ENCODE results near the gene ZNF618.
"Not testable (repeated sequence)": the region's sequence is repeated elsewhere in the genome, so short reads cannot be mapped to it uniquely, and the experiment has no call there.

ZNF618 gene

GRCh38 chr9:114034661-114035062 is 158.6 kb downstream of the ZNF618 start:
- Mint-ChIP-seq H3K4me1 (ENCODE audit: low read depth) (no peaks in the 10 kb centered on the region), H3K36me3 (ENCODE audit: low read depth) (no peaks in the 10 kb centered on the region), H3K27ac (no peak overlapping the region), H3K9me3 (no peaks in the 10 kb centered on the region), H3K27me3 (no peaks in the 10 kb centered on the region), H3K4me3 (no peak overlapping the region)

- Mint-ChIP-seq H3K4me3 (no peak overlapping the region), H3K4me1 (ENCODE audit: low read depth) (no peaks in the 10 kb centered on the region), H3K9me3 (no peaks in the 10 kb centered on the region), H3K36me3 (ENCODE audit: low read depth) (no peaks in the 10 kb centered on the region), H3K27me3 (no peaks in the 10 kb centered on the region), H3K27ac (no peak overlapping the region)
These were observed 159.2 kb downstream of the ZNF618 start for GRCh38 chr9:114035221-114035844.

- Mint-ChIP-seq H3K36me3 (ENCODE audit: low read depth) (no peaks in the 10 kb centered on the region), H3K27me3 (no peaks in the 10 kb centered on the region), H3K9me3 (no peaks in the 10 kb centered on the region), H3K27ac (no peak overlapping the region), H3K4me1 (ENCODE audit: low read depth) (no peaks in the 10 kb centered on the region), H3K4me3 (no peak overlapping the region)
These were observed 160.0 kb downstream of the ZNF618 start for GRCh38 chr9:114035845-114036801.

GRCh38 chr9:114037249-114037648 is 161.1 kb downstream of the ZNF618 start:
- H3K36me3 Mint-ChIP-seq (ENCODE audit: low read depth): no peaks in the 10 kb centered on the region
- H3K27me3 Mint-ChIP-seq: no peaks in the 10 kb centered on the region
- no peak overlapping the region for H3K27ac Mint-ChIP-seq
- H3K4me1 Mint-ChIP-seq (ENCODE audit: low read depth): no peaks in the 10 kb centered on the region
- H3K4me3 Mint-ChIP-seq: no peak overlapping the region
- no peaks in the 10 kb centered on the region for H3K9me3 Mint-ChIP-seq

GRCh38 chr9:114037961-114038723 is 162.0 kb downstream of the ZNF618 start:
- Mint-ChIP-seq H3K4me3 (no peak overlapping the region), H3K36me3 (ENCODE audit: low read depth) (no peaks in the 10 kb centered on the region), H3K4me1 (ENCODE audit: low read depth) (no peaks in the 10 kb centered on the region), H3K9me3 (no peaks in the 10 kb centered on the region), H3K27me3 (no peaks in the 10 kb centered on the region), H3K27ac (no peak overlapping the region)

- no peaks in the 10 kb centered on the region for H3K9me3 Mint-ChIP-seq
- H3K27me3 Mint-ChIP-seq: no peaks in the 10 kb centered on the region
- H3K27ac Mint-ChIP-seq: no peak overlapping the region
- H3K36me3 Mint-ChIP-seq (ENCODE audit: low read depth): no peaks in the 10 kb centered on the region
- no peak overlapping the region for H3K4me3 Mint-ChIP-seq
- H3K4me1 Mint-ChIP-seq (ENCODE audit: low read depth): no peaks in the 10 kb centered on the region
These were observed 162.7 kb downstream of the ZNF618 start for GRCh38 chr9:114038724-114039313.

- no peaks in the 10 kb centered on the region for H3K36me3 Mint-ChIP-seq (ENCODE audit: low read depth)
- H3K4me1 Mint-ChIP-seq (ENCODE audit: low read depth): no peaks in the 10 kb centered on the region
- H3K4me3 Mint-ChIP-seq: no peak overlapping the region
- H3K27me3 Mint-ChIP-seq: no peaks in the 10 kb centered on the region
- H3K27ac Mint-ChIP-seq: no peak overlapping the region
- no peaks in the 10 kb centered on the region for H3K9me3 Mint-ChIP-seq
These were observed 163.4 kb downstream of the ZNF618 start for GRCh38 chr9:114039484-114039883.

GRCh38 chr9:114043660-114044059 is 167.6 kb downstream of the ZNF618 start:
- not testable (repeated sequence) for H3K27me3 Mint-ChIP-seq; H3K27ac Mint-ChIP-seq; H3K4me3 Mint-ChIP-seq; H3K4me1 Mint-ChIP-seq (ENCODE audit: low read depth); H3K9me3 Mint-ChIP-seq; H3K36me3 Mint-ChIP-seq (ENCODE audit: low read depth)

- no peaks in the 10 kb centered on the region for H3K36me3 Mint-ChIP-seq (ENCODE audit: low read depth)
- no peaks in the 10 kb centered on the region for H3K27me3 Mint-ChIP-seq
- H3K9me3 Mint-ChIP-seq: no peaks in the 10 kb centered on the region
- no peaks in the 10 kb centered on the region for H3K4me1 Mint-ChIP-seq (ENCODE audit: low read depth)
- H3K4me3 Mint-ChIP-seq: no peak overlapping the region
- no peak overlapping the region for H3K27ac Mint-ChIP-seq
These were observed 170.2 kb downstream of the ZNF618 start for GRCh38 chr9:114046237-114046755.

- Mint-ChIP-seq H3K36me3 (ENCODE audit: low read depth) (no peaks in the 10 kb centered on the region), H3K27ac (no peak overlapping the region), H3K4me3 (no peak overlapping the region), H3K9me3 (no peaks in the 10 kb centered on the region), H3K4me1 (ENCODE audit: low read depth) (no peaks in the 10 kb centered on the region), H3K27me3 (no peaks in the 10 kb centered on the region)
These were observed 170.8 kb downstream of the ZNF618 start for GRCh38 chr9:114046875-114047274.

GRCh38 chr9:114047717-114048116 is 171.6 kb downstream of the ZNF618 start:
- Mint-ChIP-seq H3K36me3 (ENCODE audit: low read depth) (no peaks in the 10 kb centered on the region), H3K4me1 (ENCODE audit: low read depth) (no peaks in the 10 kb centered on the region), H3K9me3 (no peaks in the 10 kb centered on the region), H3K27me3 (no peaks in the 10 kb centered on the region), H3K4me3 (no peak overlapping the region), H3K27ac (no peak overlapping the region)

GRCh38 chr9:114048533-114049415 is 172.7 kb downstream of the ZNF618 start:
- Mint-ChIP-seq H3K27me3 (no peaks in the 10 kb centered on the region), H3K4me3 (no peak overlapping the region), H3K4me1 (ENCODE audit: low read depth) (no peaks in the 10 kb centered on the region), H3K9me3 (no peaks in the 10 kb centered on the region), H3K27ac (no peak overlapping the region), H3K36me3 (ENCODE audit: low read depth) (no peaks in the 10 kb centered on the region)

GRCh38 chr9:114049441-114050225 is 173.5 kb downstream of the ZNF618 start:
- Mint-ChIP-seq H3K4me1 (ENCODE audit: low read depth) (no peaks in the 10 kb centered on the region), H3K9me3 (no peaks in the 10 kb centered on the region), H3K4me3 (no peak overlapping the region), H3K36me3 (ENCODE audit: low read depth) (no peaks in the 10 kb centered on the region), H3K27me3 (no peaks in the 10 kb centered on the region), H3K27ac (no peak overlapping the region)
